Esophagus muscularis mucosa (tissue), 4 donors: ENCODE results near the gene TMEM132C.

Experiments
- EP300 ChIP-seq: sonication (generic); formaldehyde crosslinking; IDR thresholded peaks from one replicate; pipeline ENCODE4 v1.6.1; 2017; ENCODE audit warnings: antibody characterized with exemption
- POLR2A ChIP-seq: fragments of 450-650 bp; IDR thresholded peaks from one replicate; pipeline ENCODE4 v1.6.1; 2017; ENCODE audit warnings: antibody characterized with exemption, moderate library complexity, mild to moderate bottlenecking, low read depth
- POLR2AphosphoS5 ChIP-seq, 2 donors: sonication (generic); formaldehyde crosslinking; IDR thresholded peaks; one replicate each; pipeline ENCODE4 v1.6.1; 2017; ENCODE audit warnings: antibody characterized with exemption in 2 of 2
- TF ChIP-seq, protein P1 (sequence below), 3 experiments: fragments of 200-600 bp in 2 of 3; fragments of 450-650 bp in 1 of 3; sonication (generic) in 2 of 3; IDR thresholded peaks; one replicate each; pipeline ENCODE4 v1.5.1; 2017 to 2019; ENCODE audit warnings: antibody characterized with exemption in 3 of 3, mild to moderate bottlenecking in 2 of 3, moderate library complexity in 1 of 3

DNA sequence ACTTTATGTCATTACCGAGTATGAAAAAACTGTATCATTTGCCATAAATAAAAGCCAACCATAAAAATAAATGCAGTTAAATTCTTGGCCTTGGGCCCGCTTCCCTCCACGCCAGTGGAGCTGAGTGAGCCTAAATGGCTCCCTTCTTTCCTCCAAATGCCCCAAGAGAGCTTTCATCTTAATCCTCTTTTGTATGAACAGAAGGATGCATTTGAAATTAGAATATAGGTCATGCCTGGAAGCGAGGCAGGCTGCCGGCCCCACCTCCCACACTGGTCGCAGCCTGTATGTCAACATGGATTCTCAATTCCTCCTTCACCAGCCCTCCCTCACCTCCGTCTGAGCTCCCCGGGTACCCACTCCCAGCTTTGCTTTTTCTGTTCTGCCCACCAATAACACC lies 311.1 kb downstream of the TMEM132C start:
- TF ChIP-seq, protein P1, sequence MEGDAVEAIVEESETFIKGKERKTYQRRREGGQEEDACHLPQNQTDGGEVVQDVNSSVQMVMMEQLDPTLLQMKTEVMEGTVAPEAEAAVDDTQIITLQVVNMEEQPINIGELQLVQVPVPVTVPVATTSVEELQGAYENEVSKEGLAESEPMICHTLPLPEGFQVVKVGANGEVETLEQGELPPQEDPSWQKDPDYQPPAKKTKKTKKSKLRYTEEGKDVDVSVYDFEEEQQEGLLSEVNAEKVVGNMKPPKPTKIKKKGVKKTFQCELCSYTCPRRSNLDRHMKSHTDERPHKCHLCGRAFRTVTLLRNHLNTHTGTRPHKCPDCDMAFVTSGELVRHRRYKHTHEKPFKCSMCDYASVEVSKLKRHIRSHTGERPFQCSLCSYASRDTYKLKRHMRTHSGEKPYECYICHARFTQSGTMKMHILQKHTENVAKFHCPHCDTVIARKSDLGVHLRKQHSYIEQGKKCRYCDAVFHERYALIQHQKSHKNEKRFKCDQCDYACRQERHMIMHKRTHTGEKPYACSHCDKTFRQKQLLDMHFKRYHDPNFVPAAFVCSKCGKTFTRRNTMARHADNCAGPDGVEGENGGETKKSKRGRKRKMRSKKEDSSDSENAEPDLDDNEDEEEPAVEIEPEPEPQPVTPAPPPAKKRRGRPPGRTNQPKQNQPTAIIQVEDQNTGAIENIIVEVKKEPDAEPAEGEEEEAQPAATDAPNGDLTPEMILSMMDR (IDR thresholded peaks at IDR 0.05): no peak
- no peak for TF ChIP-seq POLR2AphosphoS5 (IDR thresholded peaks at IDR 0.05)
- TF ChIP-seq POLR2A: no peak
- TF ChIP-seq EP300: no peak
